HG02973 (cell line): Measurements from ENCODE around the gene ITPRIPL2.

Source experiments
- ATAC-seq: cut with Tn5 transposase; IDR thresholded peaks from one replicate; pipeline ENCODE4 v1.9.1; 2021; ENCODE audit warnings: moderate library complexity; ENCODE audit not compliant: unreplicated experiment

The ITPRIPL2 gene

DNA sequence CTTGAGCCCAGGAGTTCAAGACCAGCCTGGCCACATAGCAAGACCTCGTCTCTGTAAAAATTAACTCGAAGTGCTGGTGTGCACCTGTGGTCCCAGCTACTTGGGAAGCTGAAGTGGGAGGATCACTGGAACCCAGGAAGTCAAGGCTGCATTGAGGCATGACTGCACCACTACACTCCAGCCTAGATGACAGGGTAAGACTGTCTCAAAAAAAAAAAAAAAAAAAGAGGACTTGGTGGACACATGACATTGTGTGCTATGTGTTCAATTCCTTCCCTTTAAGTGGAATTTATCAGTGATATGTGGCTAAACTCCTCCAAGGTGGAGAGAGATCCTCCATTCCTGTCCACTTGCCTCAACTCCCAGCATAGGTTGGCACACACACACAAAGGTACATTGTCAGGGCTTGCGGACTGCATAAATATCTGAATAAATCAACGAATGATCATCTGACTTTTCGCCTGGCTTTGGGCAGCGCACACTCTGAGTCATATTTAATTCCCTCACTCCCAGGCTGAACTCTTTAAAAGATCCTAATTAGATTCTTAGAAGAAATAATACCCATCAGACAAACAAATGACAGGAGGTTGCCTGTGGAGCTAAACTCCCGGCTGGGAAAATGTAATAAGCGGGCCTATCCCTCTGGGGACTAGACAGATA is 29.3 kb downstream of the ITPRIPL2 start:
- no peak for ATAC-seq

DNA sequence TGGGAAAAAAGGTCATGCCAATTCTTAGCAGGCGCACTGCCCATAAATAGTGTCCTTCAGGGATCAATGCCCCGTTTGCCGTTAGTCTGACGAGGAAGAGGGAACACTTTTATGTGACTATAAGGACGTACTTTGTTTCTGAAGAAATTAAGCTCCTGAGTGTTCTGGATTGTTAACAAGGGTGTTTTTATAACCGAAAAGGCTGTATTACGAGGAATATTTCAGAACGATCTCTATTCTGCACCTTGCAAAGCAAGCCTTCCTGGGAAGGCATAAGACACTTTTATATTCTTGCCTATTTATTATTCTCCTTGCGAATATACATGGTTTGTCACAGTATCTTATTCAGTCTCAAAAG is 29.8 kb downstream of the ITPRIPL2 start:
- ATAC-seq = no peak

DNA sequence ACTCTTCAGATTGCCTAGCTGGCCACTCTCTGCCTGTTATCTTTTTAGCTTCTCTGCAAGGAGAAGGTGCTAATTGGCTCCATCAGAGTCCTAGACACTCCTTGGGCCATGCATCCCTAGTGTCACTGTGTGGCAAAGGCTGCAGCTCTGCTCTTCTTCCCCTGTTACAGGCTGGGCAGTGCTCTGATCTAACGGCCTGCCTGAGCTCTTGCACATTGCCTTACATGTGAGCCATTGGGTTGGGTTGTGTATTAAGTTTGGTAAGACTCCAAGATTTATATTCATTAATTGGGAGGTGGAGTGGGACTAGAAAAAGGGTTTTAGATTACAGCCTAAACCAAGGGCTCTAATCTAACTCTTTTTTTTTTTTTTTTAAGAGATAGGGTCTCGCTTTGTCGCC is 31.2 kb downstream of the ITPRIPL2 start:
- ATAC-seq = no peak

DNA sequence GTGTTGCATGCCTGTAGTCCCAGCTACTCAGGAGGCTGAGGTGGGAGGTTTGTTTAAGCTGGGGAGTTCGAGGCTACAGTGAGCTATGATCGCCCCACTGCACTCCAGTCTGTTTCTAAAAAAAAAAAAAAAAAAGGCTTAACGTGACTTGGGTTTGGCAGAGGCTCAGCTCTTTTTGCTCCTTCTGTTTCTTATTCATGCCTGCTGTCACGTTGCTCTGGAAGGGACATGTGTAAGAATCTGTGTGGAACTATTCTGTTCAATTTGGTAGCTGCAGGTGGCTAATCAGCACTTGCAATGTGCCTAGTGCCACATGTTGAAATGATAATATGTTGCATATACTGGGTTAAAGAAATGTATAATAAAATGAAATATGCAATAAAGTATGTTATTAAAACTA is 33.4 kb downstream of the ITPRIPL2 start:
- ATAC-seq = no peak

DNA sequence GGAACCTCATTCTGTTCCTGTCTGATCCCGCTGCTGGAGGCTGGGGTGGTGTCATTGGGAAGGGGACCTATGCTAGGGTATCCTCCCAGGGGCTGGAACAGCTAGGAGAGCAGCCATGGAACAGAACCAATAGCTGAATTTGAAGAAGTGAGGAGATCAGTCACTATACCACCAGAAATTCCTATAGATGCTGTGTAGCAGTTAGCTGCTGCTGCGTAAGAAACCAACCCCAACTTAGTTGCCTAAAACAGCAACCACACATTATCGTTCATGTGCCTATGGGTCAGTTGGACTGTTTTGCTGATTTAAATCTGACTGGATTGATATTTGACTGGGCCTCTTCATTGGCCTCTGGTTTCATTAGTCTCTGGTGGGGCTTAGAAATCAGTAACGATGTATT is 33.9 kb downstream of the ITPRIPL2 start:
- ATAC-seq = no peak

DNA sequence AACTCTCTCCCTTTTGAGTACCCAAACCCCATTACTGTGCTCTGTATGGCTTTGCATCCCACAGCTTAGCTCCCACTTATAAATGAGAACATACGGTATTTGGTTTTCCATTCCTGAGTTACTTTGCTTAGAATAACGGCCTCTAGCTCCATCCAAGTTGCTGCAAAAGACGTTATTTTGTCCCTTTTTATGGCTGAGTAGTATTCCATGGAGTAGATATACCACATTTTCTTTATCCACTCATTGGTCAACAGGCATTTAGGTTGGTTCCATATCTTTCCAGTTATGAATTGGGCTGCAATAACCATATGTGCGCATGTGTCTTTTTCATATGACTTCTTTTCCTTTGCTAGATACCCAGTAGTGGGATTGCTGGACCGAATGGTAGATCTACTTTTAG is 34.4 kb downstream of the ITPRIPL2 start:
- no peak for ATAC-seq

DNA sequence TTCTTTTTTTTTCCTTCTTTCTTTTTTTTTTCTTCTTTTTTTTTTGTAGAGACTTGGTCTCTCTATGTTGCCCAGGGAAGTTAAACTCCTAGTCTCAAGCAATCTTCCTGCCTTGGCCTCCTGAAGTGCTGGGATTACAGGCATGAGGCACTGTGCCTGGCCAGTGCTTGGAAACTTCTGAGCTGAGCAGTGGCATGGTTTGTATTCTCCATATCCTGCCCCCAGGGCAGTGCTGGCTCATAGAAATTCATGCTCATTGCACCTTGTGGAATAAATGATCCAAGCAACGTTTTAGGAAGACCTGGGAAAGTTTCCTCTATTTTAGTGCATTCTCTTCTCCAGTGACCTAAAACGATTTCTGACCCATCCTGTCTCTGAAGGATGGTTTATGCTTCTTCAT is 37.5 kb downstream of the ITPRIPL2 start:
- ATAC-seq = no peak

DNA sequence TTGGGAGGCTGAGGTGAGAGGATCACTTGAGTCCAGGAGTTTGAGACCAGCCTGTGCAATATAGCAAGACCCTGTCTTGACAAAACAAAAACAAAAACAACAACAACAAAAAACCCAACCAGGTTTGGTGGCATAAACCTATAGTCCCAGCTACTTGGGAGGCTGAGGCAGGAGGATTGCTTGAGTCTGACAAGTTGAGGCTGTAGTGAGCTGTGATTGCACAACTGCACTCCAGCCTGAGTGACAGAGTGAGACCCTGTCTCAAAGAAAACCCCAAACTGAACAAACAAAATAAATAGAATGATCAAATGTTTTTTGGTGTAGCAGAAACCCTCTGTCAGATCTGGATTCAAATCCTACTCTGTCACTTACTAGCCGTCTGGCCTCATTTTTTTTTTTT is 38.3 kb downstream of the ITPRIPL2 start:
- no peak for ATAC-seq

DNA sequence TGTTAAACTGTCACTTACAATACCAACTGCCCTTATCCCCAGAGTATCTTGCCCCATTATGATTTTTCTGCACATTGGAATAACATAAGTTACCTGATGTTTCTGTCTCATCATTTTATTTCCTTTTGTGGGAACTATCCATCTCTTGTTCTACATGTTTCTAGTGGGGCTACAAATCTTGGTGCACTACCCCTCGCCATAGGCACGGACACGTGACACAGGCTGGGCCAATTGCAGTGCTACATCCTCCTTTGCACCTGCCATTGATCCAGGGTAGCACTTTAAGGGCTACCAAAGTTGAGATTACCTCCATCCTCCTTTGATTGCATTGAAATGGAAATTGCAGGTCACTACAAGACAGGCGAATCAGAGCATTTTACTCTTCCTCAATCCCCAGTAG is 40.1 kb downstream of the ITPRIPL2 start:
- ATAC-seq = no peak

DNA sequence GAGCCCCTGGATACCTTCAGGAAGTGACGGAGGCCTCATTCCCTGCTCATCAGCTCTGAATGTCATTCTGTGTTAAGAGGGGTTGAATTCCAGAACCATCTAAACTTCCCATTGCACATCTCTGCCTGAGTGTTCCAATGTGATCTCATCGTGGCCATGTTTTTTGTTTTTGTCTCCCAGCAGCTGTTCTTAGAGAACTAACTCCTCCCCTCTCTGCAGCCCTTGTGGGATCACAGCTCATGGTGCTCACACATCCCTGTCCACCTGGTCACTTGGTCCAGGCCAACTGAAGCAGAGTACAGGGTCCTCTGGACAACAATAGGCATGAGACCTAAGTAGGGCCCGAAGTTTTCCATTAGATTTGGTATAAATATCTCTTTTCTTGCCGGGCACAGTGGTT is 48.3 kb downstream of the ITPRIPL2 start:
- no peak for ATAC-seq

DNA sequence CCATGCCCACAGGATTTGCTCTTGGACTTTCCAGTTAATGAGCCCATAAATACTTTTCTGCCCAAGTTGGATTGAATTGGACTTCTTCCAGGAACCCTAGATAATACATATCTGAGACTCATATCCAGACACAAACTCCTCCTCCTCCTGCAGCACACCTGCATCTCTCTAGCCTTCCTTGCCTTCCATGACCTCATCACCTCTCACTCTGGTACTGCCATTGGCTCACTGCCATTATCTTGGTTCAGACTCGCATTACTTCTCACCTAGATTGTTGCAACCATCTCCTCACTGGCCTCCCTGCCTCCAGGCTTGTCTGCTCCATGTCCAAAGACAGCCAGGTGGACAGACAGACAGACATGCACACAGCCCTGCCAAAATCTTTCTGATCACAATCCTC is 49.5 kb downstream of the ITPRIPL2 start:
- ATAC-seq = no peak

DNA sequence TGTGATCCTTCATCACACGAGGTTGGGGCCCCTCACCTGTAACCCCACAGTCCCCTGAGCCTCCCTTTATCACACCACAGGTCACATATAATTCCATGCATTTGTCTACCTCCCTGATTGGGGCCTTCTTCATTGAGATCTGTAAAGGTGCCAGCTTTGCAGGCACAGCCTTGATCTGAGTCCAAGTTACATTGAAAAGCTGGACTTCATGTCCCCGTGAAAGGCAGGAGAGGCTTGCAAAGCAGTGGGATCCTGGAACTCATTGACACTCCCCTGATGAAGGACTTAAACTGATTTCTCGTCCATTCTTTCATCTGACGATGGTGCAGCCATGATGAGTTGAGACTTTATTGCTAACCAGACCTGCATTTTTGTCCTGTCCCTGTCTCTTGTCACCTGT is 50.5 kb downstream of the ITPRIPL2 start:
- no peak for ATAC-seq

DNA sequence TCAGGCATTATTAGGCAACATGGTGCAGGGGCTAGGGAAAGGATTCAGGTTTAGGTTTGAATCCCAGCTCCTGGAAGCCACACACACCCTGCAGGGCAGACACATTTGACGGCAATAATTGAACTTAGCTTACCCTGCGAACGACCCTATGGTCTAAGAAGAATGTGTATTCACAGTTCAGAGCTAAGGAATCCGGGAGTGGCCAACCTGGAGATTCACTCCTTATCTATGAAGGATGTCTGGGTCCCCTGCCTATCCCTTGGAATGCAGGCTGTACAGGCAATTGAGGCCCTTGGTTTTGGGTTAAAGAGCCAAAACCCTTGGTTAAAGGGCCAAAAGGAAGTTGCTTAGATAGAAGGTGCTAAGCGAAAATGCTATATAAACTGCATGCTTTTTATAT is 51.3 kb downstream of the ITPRIPL2 start:
- ATAC-seq = no peak

DNA sequence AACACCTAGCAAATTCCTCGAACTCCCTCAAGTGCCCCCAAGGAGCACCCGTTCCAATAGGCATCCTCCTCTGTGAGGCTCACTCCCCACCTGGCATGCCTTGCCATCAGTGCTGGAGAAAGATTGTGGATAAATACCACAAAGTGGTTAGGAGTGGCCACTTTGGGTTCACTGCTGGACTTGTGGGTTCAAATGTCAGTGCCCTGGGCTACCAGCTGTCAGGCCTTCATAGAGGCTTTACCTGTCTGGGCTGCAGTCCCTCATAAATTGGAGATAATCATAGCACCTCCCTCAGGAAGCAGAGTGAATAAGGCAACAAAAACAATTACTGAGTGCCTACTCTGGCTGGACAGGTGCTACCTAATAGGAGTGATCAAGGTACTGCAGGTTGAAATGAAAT is 52.7 kb downstream of the ITPRIPL2 start:
- ATAC-seq = no peak

DNA sequence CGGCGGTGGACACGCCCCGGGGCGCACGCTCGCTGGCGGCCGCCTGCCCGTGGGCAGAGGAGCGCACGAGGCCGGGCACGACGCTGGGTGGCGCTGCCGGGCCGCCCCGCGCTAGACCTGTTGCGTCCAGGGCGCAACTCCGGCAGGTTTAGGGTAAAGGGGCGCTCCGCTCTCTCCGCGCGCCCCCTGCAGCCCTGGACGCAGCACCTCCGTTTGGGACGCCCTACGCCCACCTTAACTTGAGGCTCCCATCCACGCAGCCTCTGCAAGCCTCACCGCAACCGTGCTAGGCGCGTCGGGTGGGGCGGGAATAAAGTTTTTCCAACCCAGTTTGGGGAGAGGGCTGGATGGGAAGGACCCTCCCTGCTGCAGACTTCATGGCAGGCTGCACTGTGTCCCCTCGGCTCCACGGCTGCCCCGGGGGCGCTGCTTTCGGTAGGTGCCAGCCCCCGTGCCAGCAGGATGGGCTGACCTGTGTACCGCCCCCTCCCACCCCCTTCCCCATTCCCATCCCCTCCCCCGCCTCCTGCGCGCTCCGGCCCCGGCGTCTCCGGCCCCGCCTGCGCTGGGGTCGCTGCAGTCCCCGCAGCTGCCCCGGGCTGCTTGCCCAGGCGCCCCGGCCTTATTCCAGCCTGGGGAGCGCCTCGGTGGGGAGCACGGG is 54.1 kb downstream of the ITPRIPL2 start, which contains the start of gene SYT17:
SYT17 (plus strand) TSS at position 531 of the 661 bp plus-strand sequence. CDS start 407 bp downstream, outside the sequence.
- no peak for ATAC-seq

DNA sequence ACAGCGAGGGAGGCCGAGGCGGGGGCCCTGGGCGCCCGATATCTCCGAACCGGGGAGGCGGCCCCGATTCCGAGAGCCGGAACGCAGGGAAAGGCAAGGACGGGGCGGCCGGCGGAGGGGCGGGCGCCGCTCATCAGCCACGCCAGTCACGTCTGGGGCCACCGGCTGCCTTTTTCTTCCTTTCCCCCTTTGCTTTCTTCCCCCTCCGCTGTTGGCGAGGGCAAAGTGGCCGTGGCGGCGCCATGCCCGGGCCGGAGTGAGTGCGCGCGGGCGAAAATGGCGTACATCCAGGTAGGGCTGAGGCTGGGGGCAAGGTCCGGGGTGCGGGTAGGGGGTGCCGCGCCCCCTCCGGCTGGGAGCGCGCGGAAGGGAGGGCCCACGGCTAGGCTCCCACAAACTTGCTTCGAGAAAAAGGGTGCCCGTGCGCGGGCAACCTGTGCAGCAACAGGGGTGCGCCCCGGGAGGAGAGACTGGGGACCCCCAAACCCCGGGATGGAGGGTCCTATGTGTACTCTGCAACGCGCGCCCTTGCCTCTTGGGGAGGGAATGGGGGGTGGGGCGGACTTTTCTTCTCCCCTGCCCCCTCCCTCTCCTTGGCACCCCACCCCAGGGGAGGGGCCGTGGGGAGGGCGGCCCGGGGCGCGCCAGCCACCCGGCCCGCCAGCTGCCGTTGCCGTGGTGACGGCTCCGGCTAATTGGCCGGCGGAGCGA is 54.8 kb downstream of the ITPRIPL2 start:
- ATAC-seq = no peak

DNA sequence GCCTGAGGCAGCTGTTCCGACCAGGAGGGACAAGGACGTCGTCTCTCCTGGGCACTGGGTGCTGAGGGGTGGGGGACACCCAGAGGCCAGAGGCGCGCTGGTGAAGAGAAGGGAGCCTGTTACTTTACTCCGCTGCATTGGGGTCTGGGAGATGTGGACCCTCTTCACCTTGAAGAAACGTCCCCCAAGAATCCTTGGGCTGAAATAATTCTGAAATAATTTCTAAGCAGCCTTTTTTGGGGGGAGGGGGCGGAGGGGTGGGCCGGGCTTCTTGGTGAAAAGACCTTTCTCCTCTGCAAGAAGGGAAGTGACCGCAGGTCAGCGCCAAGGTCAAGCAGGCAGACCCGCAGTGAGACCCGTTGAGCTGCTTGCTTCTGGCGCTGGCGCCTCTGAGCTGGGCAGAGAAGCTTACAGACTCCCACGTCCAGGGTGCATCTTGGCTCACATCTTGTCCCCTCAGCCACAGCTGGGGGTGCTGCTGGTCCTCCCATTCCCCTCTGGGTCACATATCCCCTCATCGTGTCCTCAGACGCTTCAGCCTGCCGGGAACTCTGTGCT is 55.4 kb downstream of the ITPRIPL2 start:
- ATAC-seq = no peak

DNA sequence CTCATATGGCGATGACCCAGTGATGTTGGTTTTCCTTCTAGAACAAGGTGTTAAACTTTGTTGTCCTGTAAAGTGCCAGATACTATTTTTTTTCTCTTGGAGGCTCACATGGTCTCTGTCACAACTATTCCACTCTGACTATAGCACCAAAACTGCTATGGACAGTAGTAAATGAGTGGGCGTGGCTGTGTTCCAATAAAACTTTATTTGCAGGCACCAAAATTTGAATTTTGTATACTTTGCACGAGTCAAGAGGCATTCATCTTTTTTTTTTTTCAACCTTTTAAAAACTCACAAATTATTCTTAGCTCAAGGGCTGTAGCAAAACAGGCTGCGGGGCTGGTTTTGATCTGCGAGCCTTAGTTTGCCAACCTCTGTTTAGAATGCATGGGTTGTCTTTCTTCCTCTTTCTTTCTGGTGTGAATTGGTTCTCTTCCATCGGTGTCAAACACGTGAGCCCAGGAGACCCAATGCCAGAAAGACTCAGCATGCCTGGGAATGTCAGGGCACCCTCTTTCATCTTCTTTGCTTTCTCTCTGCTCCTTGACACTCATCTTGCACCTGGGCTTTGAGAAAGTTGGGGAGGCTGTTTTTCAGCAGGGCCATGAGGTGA is 56.4 kb downstream of the ITPRIPL2 start:
- ATAC-seq = no peak
